AG09309 (cell line): ENCODE data around the gene PRKACA.
A peak's percentile ranks its signal among the peaks of the same experiment; 100 is the strongest.

Experiments
- DNase-seq: peaks from one replicate; pipeline ENCODE4 v3.0.0-alpha.2; 2010; ENCODE audit warnings: low read depth
- H3K4me3 ChIP-seq: 2 replicates; pipeline ENCODE4 v1.5.1; 2011; ENCODE audit warnings: mild to moderate bottlenecking, low read depth, low read length, moderate library complexity; ENCODE audit not compliant: control insufficient read depth
- TF ChIP-seq, protein P1 (sequence below): IDR thresholded peaks from 2 replicates; pipeline ENCODE4 v1.5.1; 2011; ENCODE audit warnings: mild to moderate bottlenecking, low read depth, low read length, inconsistent platforms; ENCODE audit not compliant: insufficient read depth, control insufficient read depth; ENCODE audit errors: missing control alignments

The PRKACA gene

DNA sequence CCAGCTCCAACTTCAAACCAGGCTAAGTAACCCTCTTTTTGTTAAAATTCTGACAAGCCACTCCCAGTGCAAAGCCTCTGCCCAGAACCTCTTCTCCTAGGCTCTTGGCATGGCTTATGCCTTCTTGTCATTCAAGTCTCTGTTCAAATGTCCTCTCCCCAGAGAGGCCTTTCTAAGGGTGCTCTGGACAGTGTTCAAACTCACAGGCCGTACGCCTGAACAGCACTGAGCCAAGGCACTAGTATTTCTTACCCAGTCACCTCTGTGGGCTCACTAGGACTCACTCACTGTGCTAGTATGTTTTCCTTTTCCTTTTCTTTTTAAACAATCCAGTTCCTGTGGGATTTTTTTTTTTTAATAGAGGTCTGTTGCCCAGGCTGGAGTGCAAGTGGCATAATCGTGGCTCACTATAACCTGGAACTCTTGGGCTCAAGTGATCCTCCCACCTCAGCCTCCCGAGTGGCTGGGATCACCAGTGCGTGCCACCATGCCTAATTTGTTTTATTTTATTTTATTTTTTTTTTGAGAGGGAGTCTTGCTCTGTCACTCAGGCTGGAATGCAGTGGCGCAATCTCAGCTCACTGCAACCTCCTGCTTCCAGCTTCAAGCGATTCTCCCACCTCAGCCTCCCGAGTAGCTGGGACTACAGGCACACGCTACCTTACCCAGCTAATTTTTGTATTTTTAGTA lies 21.2 kb upstream of the PRKACA start:
- DNase-seq: no peak
- no peak overlapping the region for H3K4me3 ChIP-seq
- TF ChIP-seq, protein P1, sequence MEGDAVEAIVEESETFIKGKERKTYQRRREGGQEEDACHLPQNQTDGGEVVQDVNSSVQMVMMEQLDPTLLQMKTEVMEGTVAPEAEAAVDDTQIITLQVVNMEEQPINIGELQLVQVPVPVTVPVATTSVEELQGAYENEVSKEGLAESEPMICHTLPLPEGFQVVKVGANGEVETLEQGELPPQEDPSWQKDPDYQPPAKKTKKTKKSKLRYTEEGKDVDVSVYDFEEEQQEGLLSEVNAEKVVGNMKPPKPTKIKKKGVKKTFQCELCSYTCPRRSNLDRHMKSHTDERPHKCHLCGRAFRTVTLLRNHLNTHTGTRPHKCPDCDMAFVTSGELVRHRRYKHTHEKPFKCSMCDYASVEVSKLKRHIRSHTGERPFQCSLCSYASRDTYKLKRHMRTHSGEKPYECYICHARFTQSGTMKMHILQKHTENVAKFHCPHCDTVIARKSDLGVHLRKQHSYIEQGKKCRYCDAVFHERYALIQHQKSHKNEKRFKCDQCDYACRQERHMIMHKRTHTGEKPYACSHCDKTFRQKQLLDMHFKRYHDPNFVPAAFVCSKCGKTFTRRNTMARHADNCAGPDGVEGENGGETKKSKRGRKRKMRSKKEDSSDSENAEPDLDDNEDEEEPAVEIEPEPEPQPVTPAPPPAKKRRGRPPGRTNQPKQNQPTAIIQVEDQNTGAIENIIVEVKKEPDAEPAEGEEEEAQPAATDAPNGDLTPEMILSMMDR: no peak

DNA sequence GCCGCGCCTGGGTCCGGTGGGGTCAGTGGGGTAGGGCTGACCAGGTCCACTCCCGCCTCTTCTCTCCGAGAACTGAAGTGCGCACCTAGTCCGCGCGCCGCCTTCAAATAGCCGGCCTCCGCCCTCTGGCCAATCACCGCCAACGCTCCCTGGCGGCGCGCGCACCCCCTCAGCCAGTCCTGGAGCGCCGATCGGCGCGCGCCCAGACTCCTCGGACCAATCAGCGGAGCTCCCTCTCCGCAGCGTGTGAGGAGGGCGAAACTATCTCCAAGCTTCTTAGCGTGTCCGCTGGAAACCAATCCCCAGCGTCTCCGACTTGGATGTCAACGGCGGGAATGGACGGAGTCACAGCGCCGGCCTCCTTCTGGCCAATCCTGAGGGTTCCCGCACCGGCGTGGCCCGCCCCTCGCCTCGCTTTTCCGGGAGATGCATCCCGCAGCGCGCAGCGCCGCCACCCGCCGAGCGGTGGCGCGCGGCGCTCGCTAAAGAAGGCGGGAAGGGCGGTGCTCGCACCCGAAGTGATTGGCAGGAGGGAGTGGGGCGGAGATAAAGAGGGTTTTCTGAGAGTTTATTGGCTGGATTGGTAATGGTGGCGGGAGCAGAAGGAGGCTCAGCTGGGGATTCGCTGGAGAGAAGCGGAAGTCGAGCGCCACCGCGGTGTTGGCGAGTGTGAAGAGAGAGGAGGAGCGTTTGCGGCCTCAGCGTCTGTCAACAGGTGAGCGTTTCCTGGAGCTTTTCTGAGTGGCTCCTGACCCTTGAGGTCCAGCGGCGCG lies 19.1 kb upstream of the PRKACA start, which contains the start of gene ASF1B:
Gene ASF1B, minus strand, starts transcription at position 81 of the 773 bp plus-strand sequence. CDS start 133 bp downstream, outside the sequence.
- peak within 1 kb of the TSS; percentile 87 for H3K4me3 ChIP-seq
- TF ChIP-seq, protein P1: peak; percentile 59
- peak; percentile 100 for DNase-seq

DNA sequence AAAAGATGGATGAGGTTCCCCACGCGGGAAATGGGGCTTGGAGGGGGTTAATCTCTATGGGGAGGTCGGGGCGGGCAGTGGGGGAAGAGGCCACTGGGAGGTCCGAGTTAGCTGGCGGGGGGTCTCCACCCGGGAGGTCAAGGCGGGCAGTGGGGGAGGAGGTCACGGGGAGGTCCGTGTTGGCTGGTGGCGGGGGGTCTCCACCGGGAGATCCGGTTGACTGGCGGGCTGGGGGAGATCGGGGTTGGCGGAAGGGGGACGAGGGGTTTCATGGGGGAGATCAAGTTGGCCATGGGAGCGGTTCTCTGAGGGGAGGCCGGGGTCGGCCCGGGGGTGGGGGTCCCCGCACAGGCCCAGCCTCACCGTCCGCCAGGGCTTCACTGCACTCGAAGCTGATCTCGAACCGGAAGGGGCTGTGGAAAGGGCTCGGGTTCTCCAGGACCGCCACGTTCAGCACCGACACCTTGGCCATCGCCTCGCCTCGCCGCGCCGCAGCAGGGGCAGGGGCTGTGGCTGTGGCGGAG lies 18.5 kb upstream of the PRKACA start:
- DNase-seq: no peak
- peak overlapping the region; percentile 76 for H3K4me3 ChIP-seq
- TF ChIP-seq, protein P1: no peak

DNA sequence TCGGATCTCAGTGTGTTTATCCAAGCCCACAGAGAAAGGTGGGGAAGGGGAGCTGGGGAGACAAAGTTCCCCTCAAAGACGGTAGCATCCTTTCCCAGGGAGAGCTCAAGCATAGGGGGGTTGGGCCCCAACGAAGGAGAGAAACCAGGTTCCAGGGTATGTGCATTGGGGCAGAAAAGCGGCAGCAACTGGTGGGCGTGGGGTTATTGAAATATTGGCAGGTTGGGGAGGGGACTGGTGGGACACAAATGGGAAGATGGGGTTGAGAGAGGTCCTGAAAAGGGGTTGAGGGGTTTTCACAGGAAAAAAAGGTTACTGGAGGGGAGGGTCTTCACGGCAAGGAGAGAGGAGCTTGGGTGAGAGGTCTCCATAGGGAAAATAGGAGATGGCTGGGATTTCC lies 17.8 kb upstream of the PRKACA start:
- TF ChIP-seq, protein P1: no peak
- no peak for DNase-seq
- peak overlapping the region; percentile 76 for H3K4me3 ChIP-seq

DNA sequence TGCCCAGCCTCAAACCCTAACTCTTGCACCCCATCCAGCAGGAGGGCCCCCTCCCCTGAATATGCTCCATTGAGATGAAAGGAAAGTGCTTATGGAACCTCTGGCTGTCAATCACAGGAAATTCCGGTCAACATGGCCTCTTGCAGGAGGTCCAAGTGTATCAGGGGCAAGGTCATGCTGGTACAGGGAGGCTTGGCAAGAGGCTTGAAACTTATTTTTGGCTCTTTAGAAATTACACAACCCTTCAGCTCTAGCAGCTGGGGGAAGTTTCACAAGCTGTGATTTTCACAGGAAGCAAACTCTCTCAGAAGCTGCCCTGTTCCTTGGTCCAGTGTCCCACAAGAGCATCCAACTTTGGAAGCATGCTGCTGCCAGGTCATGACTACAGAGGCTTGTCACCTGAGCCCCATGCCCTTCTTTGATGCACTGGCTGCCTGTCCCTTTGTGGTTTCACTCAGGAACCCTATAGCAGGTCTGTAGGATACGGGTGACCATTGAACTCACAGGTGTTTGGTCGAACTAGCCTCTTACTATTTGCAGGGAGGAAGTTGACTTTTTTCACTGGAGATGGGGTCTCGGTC lies 10.5 kb upstream of the PRKACA start:
- DNase-seq: no peak
- TF ChIP-seq, protein P1: no peak
- no peak overlapping the region for H3K4me3 ChIP-seq

DNA sequence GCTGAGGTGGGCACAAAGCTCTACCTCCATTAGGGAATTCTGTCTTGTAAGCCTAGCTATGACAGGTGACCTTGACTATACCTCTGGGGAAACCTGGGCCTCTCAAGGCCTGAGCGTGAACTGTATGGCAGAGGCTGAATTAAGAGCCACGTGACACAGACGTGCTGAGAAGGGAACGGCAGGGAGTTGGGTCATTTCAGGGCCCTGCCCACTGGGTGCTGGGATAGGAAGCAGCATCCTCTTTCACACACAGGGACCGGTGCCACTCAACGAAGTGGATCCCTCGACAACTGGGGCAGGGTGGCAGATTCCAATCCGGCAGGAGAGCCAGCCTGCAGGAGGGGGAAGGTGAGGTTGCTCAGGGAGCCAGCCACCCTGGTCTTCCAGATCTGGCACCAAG lies 9.6 kb upstream of the PRKACA start:
- no peak overlapping the region for H3K4me3 ChIP-seq
- no peak for DNase-seq
- TF ChIP-seq, protein P1: no peak
